OCI-LY1 (cell line): ENCODE results near the gene PTPN23.

Source experiments
- H2AFZ ChIP-seq: fragments of 200-600 bp; sonication (generic), shearing (Covaris generic); 2 replicates; pipeline ENCODE4 v1.6.0; 2014; ENCODE audit warnings: antibody characterized with exemption, mild to moderate bottlenecking, low read length
- H3F3A ChIP-seq: fragments of 200-600 bp; sonication (generic), shearing (Covaris generic); 2 replicates; pipeline ENCODE4 v1.6.0; 2014; ENCODE audit warnings: mild to moderate bottlenecking, antibody characterized with exemption, low read length, moderate library complexity; ENCODE audit not compliant: insufficient read depth
- H3K27ac ChIP-seq: fragments of 200-600 bp; sonication (generic); 2 replicates; pipeline ENCODE4 v1.5.1; 2014; ENCODE audit warnings: low read length, mixed run types, mild to moderate bottlenecking, low read depth; ENCODE audit not compliant: poor library complexity, severe bottlenecking
- H3K27me3 ChIP-seq: fragments of 200-600 bp; sonication (generic); 2 replicates; pipeline ENCODE4 v1.6.0; 2014; ENCODE audit warnings: antibody characterized with exemption, mild to moderate bottlenecking, low read length, moderate library complexity; ENCODE audit not compliant: insufficient read depth
- H3K36me3 ChIP-seq: fragments of 200-600 bp; sonication (generic); 2 replicates; pipeline ENCODE4 v1.6.1; 2014; ENCODE audit warnings: mild to moderate bottlenecking, antibody characterized with exemption, low read length, moderate library complexity, mixed read lengths; ENCODE audit not compliant: insufficient read depth
- H3K4me1 ChIP-seq: fragments of 200-600 bp; sonication (generic); 2 replicates; pipeline ENCODE4 v1.5.1; 2014; ENCODE audit warnings: mild to moderate bottlenecking, low read length, moderate library complexity; ENCODE audit not compliant: insufficient read depth, severe bottlenecking
- H3K4me2 ChIP-seq: fragments of 200-600 bp; sonication (generic), shearing (Covaris generic); 2 replicates; pipeline ENCODE4 v1.6.1; 2014; ENCODE audit warnings: low read length
- H3K4me3 ChIP-seq: fragments of 200-600 bp; sonication (generic); 2 replicates; pipeline ENCODE4 v1.5.1; 2014; ENCODE audit warnings: low read length, low read depth, mild to moderate bottlenecking, mixed read lengths; ENCODE audit not compliant: poor library complexity, severe bottlenecking
- H3K79me2 ChIP-seq: fragments of 200-600 bp; shearing (Covaris generic); 2 replicates; pipeline ENCODE4 v1.6.1; 2016; ENCODE audit warnings: mixed run types, low read length, mixed read lengths; ENCODE audit not compliant: insufficient read depth
- H3K9ac ChIP-seq: fragments of 200-600 bp; sonication (generic), shearing (Covaris generic); 2 replicates; pipeline ENCODE4 v1.6.1; 2014; ENCODE audit warnings: mild to moderate bottlenecking, low read length, mixed read lengths
- H3K9me2 ChIP-seq: fragments of 200-600 bp; sonication (generic), shearing (Covaris generic); 2 replicates; pipeline ENCODE4 v1.6.1; 2014; ENCODE audit warnings: low read depth, mild to moderate bottlenecking, low read length, mixed read lengths
- H3K9me3 ChIP-seq: fragments of 200-600 bp; shearing (Covaris generic); 2 replicates; pipeline ENCODE4 v1.6.1; 2014; ENCODE audit warnings: low read length, mixed read lengths
- H4K20me1 ChIP-seq: fragments of 200-600 bp; sonication (generic), shearing (Covaris generic); 2 replicates; pipeline ENCODE4 v1.6.0; 2016; ENCODE audit warnings: mild to moderate bottlenecking, low read length; ENCODE audit not compliant: insufficient read depth
- CTCF ChIP-seq: fragments of 200-600 bp; sonication (generic), shearing (Covaris generic); IDR thresholded peaks from 2 replicates; pipeline ENCODE4 v1.5.1; 2017; ENCODE audit warnings: mild to moderate bottlenecking, antibody characterized with exemption, low read length, moderate library complexity, mixed read lengths
- EZH2 ChIP-seq: fragments of 200-600 bp; sonication (generic), shearing (Covaris generic); IDR thresholded peaks from 2 replicates; pipeline ENCODE4 v1.8.0; 2017; ENCODE audit warnings: borderline replicate concordance, mixed run types, mild to moderate bottlenecking, antibody characterized with exemption, low read length, moderate library complexity, mixed read lengths

The PTPN23 gene

GRCh38 chr3:47412842-47413520 lies 32.2 kb downstream of the PTPN23 start:
- Histone ChIP-seq H3F3A (no peaks in the 10 kb centered on the region), H3K27me3 (no peaks in the 10 kb centered on the region), H2AFZ (no peak overlapping the region), H3K4me3 (no peak overlapping the region), H3K9ac (no peak overlapping the region), H3K36me3 (peaks cover 82% of the 10 kb centered on the region), H3K9me3 (no peaks in the 10 kb centered on the region), H3K4me1 (no peaks in the 10 kb centered on the region), H3K79me2 (no peaks in the 10 kb centered on the region), H4K20me1 (no peaks in the 10 kb centered on the region), H3K9me2 (no peaks in the 10 kb centered on the region), H3K4me2 (no peak overlapping the region), H3K27ac (no peak overlapping the region)
- TF ChIP-seq CTCF, result no peak
- no peak for TF ChIP-seq EZH2

GRCh38 chr3:47413751-47414150 lies 32.9 kb downstream of the PTPN23 start:
- no peaks in the 10 kb centered on the region for H3K27me3 ChIP-seq
- H3K4me2 ChIP-seq, result no peak overlapping the region
- H3K36me3 ChIP-seq, result peaks cover 79% of the 10 kb centered on the region
- no peak overlapping the region for H3K27ac ChIP-seq
- H3K9ac ChIP-seq, result no peak overlapping the region
- no peak for TF ChIP-seq CTCF
- TF ChIP-seq EZH2, result no peak
- H4K20me1 ChIP-seq, result no peaks in the 10 kb centered on the region
- no peaks in the 10 kb centered on the region for H3F3A ChIP-seq
- no peak overlapping the region for H2AFZ ChIP-seq
- H3K79me2 ChIP-seq, result no peaks in the 10 kb centered on the region
- H3K4me3 ChIP-seq, result no peak overlapping the region
- no peaks in the 10 kb centered on the region for H3K9me2 ChIP-seq
- no peaks in the 10 kb centered on the region for H3K4me1 ChIP-seq
- no peaks in the 10 kb centered on the region for H3K9me3 ChIP-seq

GRCh38 chr3:47414161-47414564 lies 33.3 kb downstream of the PTPN23 start:
- H3F3A ChIP-seq, result no peaks in the 10 kb centered on the region
- no peak overlapping the region for H3K27ac ChIP-seq
- H2AFZ ChIP-seq, result no peak overlapping the region
- no peaks in the 10 kb centered on the region for H3K9me2 ChIP-seq
- H3K4me1 ChIP-seq, result peaks cover 3% of the 10 kb centered on the region
- no peak overlapping the region for H3K9ac ChIP-seq
- H4K20me1 ChIP-seq, result no peaks in the 10 kb centered on the region
- no peaks in the 10 kb centered on the region for H3K79me2 ChIP-seq
- peaks cover 79% of the 10 kb centered on the region for H3K36me3 ChIP-seq
- no peaks in the 10 kb centered on the region for H3K27me3 ChIP-seq
- H3K4me2 ChIP-seq, result no peak overlapping the region
- H3K9me3 ChIP-seq, result no peaks in the 10 kb centered on the region
- TF ChIP-seq EZH2 (no peak), CTCF (no peak)
- H3K4me3 ChIP-seq, result no peak overlapping the region
